A673 (cell line): Measurements from ENCODE around the gene NBEA. TPM values are rescaled to one million over a fixed set of nuclear protein-coding genes. Genes with fewer than 3 reads are reported as not detected.

Experiments
- BruUV-seq: library from RNA; stranded (reverse); fragments of 400-500 nt; replicated peaks from 2 replicates; lab custom pipeline; 2021; lab: Mats Ljungman, UMichigan
- CTCF ChIA-PET: fragments of 300-600 bp; sonication (Branson Sonifier 250); formaldehyde crosslinking; loops from one replicate; lab custom pipeline; 2022; ENCODE audit warnings: antibody characterized with exemption; lab: Charles Lee
- POLR2A ChIA-PET: fragments of 300-600 bp; sonication (Branson Sonifier 250); formaldehyde crosslinking; loops from one replicate; lab custom pipeline; 2022; ENCODE audit warnings: antibody characterized with exemption; ENCODE audit not compliant: low non-redundant PET; lab: Charles Lee
- DNase-seq: peaks from one replicate; pipeline ENCODE4 v3.0.0-alpha.2; 2015; ENCODE audit warnings: low spot score
- H3K27ac ChIP-seq: fragments of 200-600 bp; sonication (generic); 2 replicates; pipeline ENCODE4 v1.5.1; 2016; ENCODE audit warnings: mixed run types, low read depth, mild to moderate bottlenecking, mixed read lengths, antibody characterized with exemption, low read length; ENCODE audit not compliant: poor library complexity, severe bottlenecking
- H3K27me3 ChIP-seq: fragments of 200-600 bp; sonication (generic); replicated peaks from 2 replicates; pipeline ENCODE4 v1.6.1; 2017; ENCODE audit warnings: mixed run types, low read depth, mild to moderate bottlenecking, mixed read lengths, antibody characterized with exemption, low read length; ENCODE audit not compliant: insufficient read depth, poor library complexity
- H3K36me3 ChIP-seq: fragments of 200-600 bp; sonication (generic); 2 replicates; pipeline ENCODE4 v1.6.1; 2016; ENCODE audit warnings: mixed run types, mild to moderate bottlenecking, mixed read lengths, antibody characterized with exemption, low read length; ENCODE audit not compliant: insufficient read depth, poor library complexity, severe bottlenecking
- H3K4me1 ChIP-seq: fragments of 200-600 bp; sonication (generic); 2 replicates; pipeline ENCODE4 v1.6.1; 2017; ENCODE audit warnings: mixed run types, mild to moderate bottlenecking, mixed read lengths, antibody characterized with exemption, low read length; ENCODE audit not compliant: insufficient read depth, poor library complexity, severe bottlenecking
- H3K4me3 ChIP-seq: fragments of 200-600 bp; sonication (generic); 2 replicates; pipeline ENCODE4 v1.5.1; 2016; ENCODE audit warnings: low read depth, mixed run types, mild to moderate bottlenecking, mixed read lengths, low read length; ENCODE audit not compliant: poor library complexity, severe bottlenecking
- H3K9me3 ChIP-seq: fragments of 200-600 bp; sonication (generic); 2 replicates; pipeline ENCODE4 v1.6.1; 2016; ENCODE audit warnings: mixed run types, low read depth, mild to moderate bottlenecking, mixed read lengths, antibody characterized with exemption, low read length; ENCODE audit not compliant: poor library complexity, severe bottlenecking
- CTCF ChIP-seq: fragments of 300-800, 200-600 bp; sonication (generic); conservative IDR thresholded peaks from 2 replicates; pipeline ENCODE4 v1.5.1; 2017; ENCODE audit warnings: low read depth, mild to moderate bottlenecking, antibody characterized with exemption, low read length, moderate library complexity, mixed read lengths
- EZH2 ChIP-seq: fragments of 200-600 bp; sonication (generic); IDR thresholded peaks from 2 replicates; pipeline ENCODE4 v1.6.1; 2017; ENCODE audit warnings: borderline replicate concordance, low read depth, mild to moderate bottlenecking, mixed read lengths, antibody characterized with exemption, low read length; ENCODE audit not compliant: poor library complexity, severe bottlenecking
- intact Hi-C: fragments of 100-400 bp; cut with micrococcal nuclease; formaldehyde crosslinking; loops from one replicate; pipeline ENCODE4 v1.10.0; 2022; ENCODE audit not compliant: unreplicated experiment
- total RNA-seq: library from RNA; stranded (reverse); gene quantifications from 2 replicates; pipeline ENCODE4 v1.2.3, GENCODE V29; 2021

The NBEA gene
- total RNA-seq, 1 experiment from 2014 or later: 4.2 TPM

GRCh38 chr13:34899888-34900287 lies 42.2 kb upstream of the NBEA start:
- CTCF ChIA-PET: no interaction called here
- no peak for DNase-seq
- no TSS peak for BruUV-seq
- Histone ChIP-seq H3K9me3 (no peaks in the 10 kb centered on the region), H3K27me3 (peaks cover 2% of the 10 kb centered on the region), H3K27ac (no peak overlapping the region), H3K4me1 (no peaks in the 10 kb centered on the region), H3K4me3 (no peak overlapping the region), H3K36me3 (no peaks in the 10 kb centered on the region)
- intact Hi-C loops: no loop called here
- no peak for TF ChIP-seq EZH2
- TF ChIP-seq CTCF: no peak
- POLR2A ChIA-PET: no interaction called here

DNA sequence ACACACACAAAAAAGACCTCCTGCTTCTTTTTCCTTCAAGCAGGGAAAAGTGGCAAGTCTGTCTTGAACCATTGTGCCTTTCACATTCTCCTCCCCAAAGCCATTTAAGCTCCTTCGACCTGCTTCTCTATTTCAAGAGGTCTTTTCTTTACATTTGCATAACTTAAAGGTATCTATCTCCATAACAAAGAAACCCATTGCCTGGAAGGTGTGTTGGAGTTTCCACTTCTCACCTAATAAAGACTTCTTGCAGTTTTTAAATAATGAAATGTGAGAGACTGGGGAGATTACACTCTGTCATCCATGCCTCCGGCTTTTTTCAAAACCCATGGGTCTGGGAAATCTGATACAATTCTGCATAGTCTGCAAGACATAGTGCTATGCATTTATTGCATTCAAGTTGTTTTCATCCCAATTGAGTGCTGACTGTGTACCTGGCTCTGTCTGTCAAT lies 41.8 kb upstream of the NBEA start:
- TF ChIP-seq EZH2: no peak
- no peak for TF ChIP-seq CTCF
- no TSS peak for BruUV-seq
- CTCF ChIA-PET: no interaction called here
- no peaks in the 10 kb centered on the region for H3K36me3 ChIP-seq
- POLR2A ChIA-PET: no interaction called here
- H3K4me3 ChIP-seq: no peak overlapping the region
- H3K27me3 ChIP-seq: peaks cover 2% of the 10 kb centered on the region
- no peak overlapping the region for H3K27ac ChIP-seq
- H3K4me1 ChIP-seq: no peaks in the 10 kb centered on the region
- no peaks in the 10 kb centered on the region for H3K9me3 ChIP-seq
- DNase-seq: no peak
- intact Hi-C loops: no loop called here

GRCh38 chr13:34901572-34901971 lies 40.5 kb upstream of the NBEA start:
- H3K4me1 ChIP-seq: no peaks in the 10 kb centered on the region
- ChIA-PET CTCF (no interaction called here), POLR2A (no interaction called here)
- H3K4me3 ChIP-seq: no peak overlapping the region
- H3K36me3 ChIP-seq: no peaks in the 10 kb centered on the region
- H3K27me3 ChIP-seq: peaks cover 2% of the 10 kb centered on the region
- no peak overlapping the region for H3K27ac ChIP-seq
- no TSS peak for BruUV-seq
- no peaks in the 10 kb centered on the region for H3K9me3 ChIP-seq
- intact Hi-C loops: no loop called here
- DNase-seq: no peak
- TF ChIP-seq EZH2 (no peak), CTCF (no peak)
